ENCODE results near the gene TECPR2.

Gene TECPR2

DNA sequence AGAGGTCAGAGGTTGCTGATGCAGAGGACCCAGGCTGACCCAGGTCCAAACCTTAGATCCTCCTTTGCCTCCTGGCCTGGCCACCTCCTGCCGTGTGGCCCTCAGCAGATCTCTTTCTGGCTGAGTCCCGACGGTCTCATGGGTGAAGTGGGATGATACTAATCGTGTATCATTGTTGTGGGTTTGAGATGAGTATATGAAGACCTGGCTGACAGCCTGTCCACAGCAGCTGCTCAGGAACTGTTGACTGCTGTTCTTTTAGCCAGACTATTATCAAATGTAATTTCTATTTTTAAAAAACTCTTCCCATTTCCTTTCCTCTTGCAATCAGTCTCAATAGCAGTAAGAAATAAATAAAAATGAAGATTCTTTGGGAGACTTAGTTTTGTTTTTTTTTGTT lies 101.3 kb downstream of the TECPR2 start:
- DNase-seq (ENCODE audit: low read depth in 2 of 2), result no peak

DNA sequence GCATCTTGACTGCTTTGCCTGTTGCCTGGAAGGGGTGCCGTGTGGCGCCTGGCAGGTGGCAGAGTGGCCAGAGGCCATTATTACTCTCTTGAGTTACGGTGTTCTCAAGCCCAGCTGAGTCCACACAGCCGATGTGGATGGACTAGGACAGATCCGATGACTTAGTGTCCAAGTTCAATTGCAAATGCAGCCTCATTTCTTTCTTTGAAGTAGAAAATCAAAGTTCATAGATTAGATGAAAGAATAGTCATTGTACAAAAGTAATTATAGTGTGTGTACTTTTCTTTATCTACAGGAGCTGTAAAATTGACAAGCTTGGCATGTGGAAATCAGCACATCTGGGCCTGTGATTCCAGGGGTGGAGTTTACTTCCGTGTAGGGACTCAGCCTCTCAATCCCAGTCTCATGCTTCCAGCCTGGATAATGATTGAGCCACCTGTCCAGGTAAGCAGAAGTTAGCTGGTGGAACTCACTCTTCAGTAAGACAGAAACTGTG lies 102.2 kb downstream of the TECPR2 start:
- no peak for DNase-seq (ENCODE audit: low read depth in 2 of 2)

DNA sequence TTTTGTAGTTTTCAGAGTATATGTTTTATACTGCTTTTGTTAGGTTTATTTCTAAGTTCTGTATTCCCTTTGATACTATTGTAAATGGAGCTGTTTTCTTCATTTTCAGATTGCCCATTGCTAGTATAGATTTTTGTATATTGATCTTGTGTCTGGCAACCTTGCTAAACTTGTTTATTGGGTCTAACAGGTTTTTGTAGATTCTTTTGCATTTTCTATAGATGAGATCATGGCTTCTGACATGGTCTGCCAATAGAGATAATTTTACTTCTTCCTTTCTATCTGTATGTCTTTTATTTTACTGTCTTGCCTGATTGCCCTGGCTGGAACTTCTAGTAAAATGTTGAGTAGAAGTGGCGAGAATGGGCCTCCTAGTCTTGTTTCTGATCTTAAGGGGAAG lies 106.5 kb downstream of the TECPR2 start:
- no peak for DNase-seq (ENCODE audit: low read depth in 2 of 2)

DNA sequence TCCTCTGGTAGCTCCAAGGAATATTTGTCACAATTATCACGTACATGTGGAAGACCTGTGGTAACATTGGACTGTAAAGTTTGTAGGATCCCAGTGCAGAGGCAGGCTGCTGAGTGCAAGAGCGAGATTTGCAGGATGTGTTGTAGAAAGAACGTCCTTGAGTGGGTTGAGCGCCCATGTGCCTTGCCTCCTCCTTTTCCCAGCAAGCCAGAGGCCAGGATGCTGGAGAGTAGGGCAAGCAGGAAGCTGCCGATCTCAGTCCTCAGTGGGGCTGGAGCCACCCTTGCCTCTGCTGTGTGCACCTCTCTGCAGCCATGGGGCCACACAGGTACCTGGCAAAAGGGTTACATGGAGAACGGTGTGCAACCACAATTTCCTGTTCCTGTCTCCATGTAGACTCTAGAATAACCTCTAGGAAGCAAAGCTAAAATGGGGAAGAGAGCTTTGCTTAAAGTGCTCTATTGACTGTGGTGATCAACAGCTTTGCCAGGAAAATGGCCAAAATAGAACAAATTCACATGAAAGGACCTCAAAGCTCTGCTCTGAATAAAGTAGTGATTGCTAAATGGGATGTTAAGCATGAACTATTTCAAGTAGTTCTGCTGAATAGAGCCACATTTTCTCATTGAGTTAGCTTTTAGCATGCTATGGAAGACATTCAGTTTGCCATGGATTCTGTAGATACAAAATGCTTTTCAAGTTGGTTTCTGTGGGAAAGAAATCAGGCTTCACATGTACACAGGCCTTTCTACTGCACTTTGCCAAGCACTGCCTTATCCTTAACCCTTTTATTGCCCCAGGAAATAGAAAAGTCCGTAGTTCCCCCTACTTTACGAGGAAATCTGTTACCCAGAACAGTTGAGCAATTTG lies 109.4 kb downstream of the TECPR2 start:
- no peak for DNase-seq (ENCODE audit: low read depth in 2 of 2)

DNA sequence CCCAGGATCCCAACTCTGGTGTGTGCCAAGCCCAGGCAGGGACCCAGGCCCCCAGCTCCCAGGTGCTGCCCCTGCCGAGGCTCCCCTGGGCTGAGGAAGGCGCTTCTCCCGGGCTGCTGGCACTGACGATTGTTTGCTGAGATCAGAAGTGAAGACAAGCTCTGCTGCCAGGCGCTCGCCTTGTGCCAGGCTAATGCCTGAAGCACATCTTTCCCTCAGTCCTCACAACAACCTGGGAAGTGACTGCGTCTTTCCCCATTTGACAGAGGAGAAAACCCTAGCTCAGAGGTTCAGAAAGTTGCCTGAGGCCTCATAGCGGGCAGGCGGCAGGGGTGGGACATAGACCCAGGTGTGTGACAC lies 110.0 kb downstream of the TECPR2 start:
- no peak for DNase-seq (ENCODE audit: low read depth in 2 of 2)

DNA sequence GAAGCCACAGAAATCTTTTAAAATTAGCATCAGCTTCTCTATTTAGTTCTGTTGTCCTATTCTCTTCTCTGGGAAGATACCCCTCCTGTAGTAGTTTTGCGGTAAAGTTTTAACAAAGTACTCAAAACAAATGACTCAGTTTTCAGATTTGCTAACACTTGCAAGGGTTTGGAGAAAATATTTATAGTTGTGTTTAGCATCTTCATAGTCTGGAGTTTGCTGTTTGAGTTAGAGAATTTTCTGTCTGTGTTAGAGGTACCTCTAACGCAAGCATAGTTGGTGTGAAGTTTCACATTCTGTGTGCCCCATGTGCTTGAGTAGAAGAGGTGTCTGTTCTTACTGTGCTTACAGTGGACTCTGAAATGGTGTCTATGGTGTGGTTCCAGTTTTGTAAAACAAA lies 110.8 kb downstream of the TECPR2 start:
- DNase-seq (ENCODE audit: low read depth in 2 of 2), result no peak

DNA sequence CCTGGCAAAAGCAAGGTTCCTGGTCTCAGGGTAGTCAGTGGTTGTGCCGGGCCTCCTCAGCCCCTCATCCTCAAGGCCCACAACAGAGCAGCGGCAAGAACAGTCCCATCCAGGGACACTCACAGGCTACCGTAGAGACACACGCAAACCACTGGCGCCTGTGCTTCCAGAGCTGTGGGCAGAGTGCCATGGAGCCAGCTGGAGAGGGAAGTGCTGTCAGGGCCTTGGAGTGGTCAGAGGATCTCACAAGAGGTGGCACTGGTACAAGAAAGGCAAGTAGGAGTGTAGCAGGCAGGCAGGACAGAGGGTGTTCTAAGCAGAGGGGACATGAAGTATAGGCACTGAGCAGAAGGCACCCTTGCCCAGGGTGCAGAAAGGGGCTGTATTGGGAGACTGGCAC lies 112.2 kb downstream of the TECPR2 start:
- DNase-seq (ENCODE audit: low read depth in 2 of 2), result no peak

DNA sequence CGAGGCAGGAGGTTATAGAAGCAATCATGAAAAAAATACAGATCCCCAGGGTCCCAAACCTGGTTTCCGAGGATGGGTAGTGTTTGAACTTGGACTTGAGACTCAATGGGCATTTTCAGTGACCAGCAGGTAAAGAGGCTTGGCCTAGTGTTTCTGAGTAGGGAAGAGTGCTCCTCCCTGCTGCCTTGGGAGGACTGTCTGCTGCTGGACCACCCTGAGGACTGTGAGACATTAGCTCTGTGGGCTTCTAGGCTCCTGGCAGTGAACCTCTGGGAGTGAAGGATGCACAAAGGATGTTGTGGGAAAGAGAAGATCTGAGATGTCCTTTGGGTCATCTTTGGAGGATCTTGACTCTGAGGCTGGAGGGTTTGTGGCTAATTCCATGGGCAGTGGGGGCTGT lies 116.4 kb downstream of the TECPR2 start:
- DNase-seq (ENCODE audit: low read depth in 2 of 2), result no peak

DNA sequence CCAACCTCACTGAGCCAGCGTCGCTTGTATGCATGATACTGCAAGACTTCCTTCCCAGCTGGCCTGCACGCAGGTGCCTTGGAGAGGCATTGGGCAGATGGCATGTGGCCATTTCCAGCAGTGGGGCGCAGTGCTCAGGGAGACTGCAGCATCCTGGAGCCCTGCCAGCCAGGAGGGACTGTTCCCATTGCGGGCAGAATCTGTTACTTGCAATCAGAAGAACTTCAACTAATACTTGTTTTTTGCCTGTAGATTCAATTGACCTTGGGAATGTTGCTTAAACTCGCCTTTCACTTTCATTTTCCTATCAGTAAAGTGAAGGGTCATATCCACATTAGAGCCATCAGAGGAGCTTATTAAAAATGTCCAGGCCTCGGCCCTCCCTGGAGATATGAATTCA lies 117.0 kb downstream of the TECPR2 start:
- no peak for DNase-seq (ENCODE audit: low read depth in 2 of 2)

DNA sequence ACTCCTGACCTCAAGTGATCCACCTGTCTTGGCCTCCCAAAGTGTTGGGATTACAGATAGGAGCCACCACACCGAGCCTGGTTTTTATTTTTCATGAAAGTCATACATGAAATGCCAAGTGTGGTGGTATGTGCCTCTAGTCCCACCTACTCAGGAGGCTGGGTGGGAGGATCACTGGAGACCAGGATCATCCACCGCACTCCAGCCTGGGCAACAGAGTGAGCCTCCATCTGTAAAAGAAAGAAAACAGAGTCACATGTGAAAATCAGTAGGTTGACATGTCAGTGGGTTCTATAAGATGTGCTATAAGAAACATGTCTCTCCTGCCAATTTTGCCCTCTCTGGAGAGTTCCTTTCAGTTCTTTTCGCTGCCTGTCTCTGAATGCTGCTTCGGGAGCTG lies 118.6 kb downstream of the TECPR2 start:
- DNase-seq (ENCODE audit: low read depth in 2 of 2), result no peak

DNA sequence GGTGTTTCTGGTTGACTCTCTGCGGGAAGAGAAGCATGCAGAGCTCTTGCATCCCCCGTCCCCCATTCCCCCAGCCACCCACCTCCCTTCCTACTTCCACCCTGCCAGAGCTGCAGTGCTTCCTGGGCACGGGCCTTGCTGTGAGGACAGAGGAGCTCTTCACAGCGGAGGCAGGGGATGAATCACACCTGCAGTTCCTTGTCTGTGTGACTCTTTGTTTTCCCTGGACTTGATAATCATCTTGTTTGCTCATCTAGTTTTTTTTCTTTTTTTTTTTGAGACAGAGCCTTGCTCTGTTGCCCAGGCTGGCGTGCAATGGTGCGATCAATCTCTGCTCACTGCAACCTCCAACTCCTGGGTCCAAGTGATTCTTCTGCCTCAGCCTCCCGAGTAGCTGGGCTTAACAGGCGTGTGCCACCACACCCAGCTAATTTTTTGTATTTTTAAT lies 119.1 kb downstream of the TECPR2 start:
- DNase-seq (ENCODE audit: low read depth in 2 of 2), result no peak

DNA sequence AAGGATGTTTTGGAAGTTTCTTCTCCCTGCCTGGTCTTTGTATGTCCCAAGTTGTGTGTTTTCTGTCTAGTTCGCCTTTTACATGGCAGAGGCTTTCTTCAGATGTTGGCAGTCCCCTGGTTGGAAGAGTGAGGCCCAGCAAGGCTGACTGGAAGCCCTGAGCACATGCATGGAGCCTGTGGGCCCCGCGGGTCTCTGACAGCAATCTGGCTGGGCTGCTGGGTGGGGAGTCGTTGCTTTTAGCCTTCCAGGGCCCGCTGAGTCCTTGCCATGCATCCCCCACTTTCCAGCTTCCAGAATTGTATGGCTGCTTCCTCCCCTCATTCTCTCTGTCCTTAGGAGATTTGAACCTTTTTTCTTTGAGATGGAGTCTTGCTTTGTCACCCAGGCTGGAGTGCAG lies 121.6 kb downstream of the TECPR2 start:
- no peak for DNase-seq (ENCODE audit: low read depth in 2 of 2)

DNA sequence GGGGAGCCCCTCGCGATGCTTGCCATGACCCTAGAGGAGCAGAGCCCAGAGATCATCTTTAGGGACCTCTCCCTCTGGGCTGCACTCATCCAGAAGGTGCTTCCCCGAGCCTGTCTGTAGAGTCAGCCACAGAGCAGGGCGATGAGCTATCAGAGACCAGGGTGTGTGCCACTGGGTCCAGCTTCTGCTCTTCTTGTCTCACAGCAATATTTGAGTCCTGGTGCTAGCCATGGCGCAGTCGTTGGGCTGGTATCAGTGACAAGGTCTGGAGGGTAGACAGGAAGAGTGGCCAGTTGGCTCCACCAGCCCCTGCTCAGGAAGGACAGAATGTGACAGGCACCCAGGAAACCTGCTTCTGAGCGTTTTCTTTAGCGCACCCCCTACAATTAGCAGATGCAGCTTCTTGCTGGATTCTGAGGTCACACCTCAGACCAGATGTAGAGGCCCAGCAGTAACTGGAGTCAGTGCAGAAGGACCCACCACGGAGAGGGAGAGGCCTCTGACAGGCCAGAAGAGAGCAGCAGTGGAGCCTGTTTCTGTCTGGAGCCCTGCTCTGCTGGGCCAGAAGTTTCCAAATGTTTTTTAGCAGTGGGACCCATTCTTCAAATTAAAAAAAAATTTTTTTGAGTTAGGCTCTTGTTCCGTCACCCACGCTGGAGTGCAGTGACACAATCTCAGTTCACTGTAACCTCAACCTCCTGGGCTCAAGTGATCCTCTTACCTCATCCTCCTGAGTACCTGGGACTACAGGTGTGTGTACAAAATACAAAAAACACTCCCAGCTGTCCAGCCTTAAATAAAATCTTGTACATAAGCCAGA lies 123.2 kb downstream of the TECPR2 start:
- no peak for DNase-seq (ENCODE audit: low read depth in 2 of 2)

DNA sequence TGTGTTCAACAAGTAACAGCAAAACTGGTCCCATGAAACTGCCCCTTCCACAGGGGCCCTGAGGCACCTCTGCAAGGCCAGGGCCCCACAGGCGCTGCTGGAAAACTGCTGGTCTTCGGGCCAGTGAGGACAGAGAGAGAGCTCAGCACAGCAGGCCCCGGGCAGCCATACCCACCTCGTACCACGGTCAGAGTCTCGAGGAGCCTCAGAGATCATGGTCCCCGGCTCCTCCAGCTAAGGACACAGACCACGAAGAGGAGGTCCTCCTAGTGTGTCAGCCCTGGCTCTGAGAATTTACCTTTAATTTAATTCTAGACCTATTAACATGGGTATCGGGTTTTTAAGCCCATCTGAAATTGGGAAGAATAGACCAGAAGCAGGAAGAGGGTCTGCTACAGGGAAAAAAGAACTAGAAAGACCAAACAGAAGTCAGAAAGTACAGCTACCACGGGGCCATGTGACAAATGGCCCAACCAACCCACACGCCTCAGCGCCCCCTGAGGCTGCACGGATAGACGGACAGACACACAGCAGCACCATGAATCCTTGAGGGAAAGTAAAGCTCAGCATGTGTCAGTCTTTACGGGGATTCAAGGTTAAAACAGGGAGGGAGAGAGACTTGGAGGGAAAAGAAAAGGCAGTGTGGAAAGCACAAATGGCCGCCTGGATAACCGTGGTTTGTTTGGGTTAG lies 123.9 kb downstream of the TECPR2 start:
- DNase-seq (ENCODE audit: low read depth in 2 of 2), result no peak

DNA sequence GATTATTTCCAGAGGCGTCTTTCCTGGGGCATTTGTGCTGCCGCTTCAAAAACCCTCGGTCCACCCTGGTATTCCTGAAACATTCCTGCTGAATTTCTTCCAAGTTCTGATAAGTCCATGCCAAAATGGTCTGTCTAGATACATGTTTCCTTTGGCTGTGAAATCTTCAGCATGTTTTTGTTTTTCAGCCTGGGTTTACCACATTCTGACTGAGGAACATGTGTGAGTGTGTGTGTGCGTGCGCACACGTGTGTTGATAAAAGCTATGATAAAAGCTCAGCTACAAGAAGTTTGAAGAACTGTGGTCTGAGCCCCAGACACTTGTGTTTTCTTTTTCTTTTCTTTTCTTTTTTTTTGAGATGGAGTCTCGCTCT lies 124.5 kb downstream of the TECPR2 start:
- no peak for DNase-seq (ENCODE audit: low read depth in 2 of 2)

DNA sequence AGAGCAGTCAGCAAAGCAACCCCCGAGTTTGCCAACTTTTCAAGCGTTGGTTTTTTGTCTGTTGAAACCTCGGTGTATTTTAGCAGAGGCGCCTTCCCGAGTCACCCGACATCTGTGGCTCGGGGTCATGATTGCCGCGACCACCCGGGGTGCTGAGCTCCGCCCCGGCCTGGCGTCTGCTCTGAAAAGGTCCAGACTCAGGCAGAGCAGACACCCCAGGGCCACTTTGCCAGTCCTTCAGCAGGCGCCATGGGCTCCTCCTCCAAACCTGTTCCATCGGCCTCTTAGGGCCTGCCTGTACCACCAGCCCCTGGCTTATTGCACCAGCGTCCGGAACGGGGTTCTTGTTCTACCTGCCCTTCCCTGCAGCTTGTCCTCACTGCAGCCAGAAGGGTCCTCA lies 127.7 kb downstream of the TECPR2 start:
- no peak for DNase-seq (ENCODE audit: low read depth in 2 of 2)

DNA sequence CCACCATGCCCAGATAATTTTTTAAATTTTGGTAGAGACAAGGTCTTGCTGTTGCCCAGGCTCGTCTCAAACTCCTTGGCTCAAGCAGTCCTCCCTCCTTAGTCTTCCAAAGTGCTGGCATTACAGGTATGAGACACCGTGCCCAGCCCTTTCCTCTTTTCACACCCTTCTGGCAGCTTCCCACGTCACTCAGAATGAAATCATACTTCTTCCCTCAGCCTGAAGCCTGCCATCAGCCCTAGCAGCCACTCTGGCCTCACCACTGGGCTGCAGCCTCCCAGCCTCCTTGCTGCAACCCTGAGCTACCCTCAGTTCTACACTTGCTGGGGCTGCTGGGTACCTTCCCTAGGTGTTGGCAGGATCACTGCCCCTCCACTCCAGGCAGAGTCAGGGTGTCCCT lies 128.6 kb downstream of the TECPR2 start:
- no peak for DNase-seq (ENCODE audit: low read depth in 2 of 2)

DNA sequence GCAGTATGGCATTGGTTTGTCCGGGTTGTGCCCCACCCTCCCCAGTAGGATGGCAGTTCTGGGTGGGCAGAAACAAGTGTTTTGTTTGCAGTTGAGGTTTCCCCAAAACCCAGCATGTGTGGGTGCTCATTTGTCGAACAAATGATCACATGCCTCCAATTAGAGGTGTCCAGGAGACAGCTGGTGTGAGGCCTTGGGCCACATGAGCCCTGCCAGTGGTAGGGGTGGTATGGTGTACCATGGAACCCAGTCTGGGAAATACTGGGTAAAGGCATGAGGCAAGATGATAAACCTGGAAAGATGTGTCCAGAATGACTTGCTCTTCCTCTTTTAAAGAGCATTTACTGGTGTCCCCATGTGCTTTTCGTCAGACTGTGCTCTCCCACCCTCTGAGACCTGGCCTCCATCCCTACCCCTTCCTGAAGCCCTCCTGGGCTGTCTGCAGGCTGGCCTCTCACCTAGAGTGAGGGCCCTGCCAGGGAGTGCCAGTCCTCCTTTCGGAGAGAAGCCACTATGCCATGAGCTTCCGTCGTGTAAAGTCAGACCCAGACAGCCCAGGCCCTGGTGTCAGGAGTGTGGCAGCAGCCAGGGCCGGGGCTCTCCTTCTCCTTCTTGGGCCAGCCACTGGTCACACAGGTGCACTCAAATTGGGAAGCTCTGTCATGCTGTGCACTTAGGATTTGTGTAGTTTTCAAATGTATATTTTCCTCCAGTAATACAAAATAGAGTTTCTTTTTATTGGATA lies 129.2 kb downstream of the TECPR2 start:
- no peak for DNase-seq (ENCODE audit: low read depth in 2 of 2)

DNA sequence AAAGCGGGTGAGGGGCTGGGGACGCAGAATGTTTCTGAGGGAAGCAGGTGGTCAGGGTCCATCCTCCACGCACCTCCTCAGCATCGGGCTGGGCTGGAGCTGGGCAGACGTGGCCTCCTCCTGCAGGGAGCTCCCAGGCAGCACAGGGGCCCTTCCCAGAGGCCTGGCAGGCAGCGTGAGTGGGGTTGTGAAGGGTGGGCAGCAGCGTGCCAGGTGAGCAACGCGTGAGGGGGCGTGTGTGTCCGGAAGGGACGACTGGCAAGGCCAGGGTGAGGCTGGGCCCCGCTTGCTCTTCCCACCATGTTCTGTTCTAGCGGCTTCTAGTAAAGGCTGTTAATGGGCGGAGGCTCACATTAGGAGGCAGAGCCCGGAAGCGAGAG lies 129.8 kb downstream of the TECPR2 start:
- no peak for DNase-seq (ENCODE audit: low read depth in 2 of 2)

DNA sequence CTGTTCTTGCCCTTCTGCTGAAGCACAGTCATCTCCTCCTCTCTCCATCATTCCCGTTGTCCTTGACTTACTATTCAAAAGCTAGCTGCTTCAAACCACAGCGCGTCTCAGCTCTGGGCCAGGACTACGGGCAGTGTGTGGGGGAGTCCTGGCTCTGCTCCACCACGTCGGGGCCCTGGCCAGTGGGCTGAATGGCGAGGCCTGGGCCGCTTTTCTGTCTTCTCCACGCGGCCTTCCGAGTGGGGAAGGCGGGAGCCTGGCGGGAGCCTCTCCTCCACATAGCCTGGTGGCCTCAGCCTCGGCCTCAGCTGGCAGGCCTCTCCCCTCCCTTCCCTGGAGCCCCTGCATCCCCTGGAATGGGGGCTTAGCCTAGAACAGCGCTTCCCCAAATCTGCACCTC lies 130.4 kb downstream of the TECPR2 start:
- DNase-seq (ENCODE audit: low read depth in 2 of 2), result no peak

DNA sequence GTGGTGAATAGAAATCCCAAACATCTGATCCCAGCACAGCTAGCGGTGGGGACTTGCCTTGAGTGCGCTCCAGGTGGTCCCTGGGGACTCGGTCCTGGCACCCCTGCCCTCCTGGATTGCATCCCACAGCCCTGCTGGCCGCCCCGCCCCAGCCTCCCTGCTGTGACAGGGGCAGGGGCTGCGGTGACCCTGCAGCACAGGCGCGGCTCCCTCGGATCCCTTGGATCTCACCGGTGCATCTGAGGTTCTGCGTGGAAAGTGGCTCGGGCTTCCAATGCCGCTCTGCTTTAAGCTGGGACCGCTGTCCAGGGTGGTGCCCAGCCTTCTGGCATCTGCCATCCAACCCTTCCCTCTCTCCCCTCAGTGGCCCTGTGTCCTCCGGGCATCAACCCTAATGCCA lies 130.8 kb downstream of the TECPR2 start:
- DNase-seq (ENCODE audit: low read depth in 2 of 2), result no peak
